ENCODE data around the gene TTLL4. TPM values are rescaled to one million over a fixed set of nuclear protein-coding genes. Genes with fewer than 3 reads are reported as not detected.

Gene TTLL4
- total and polyA plus RNA-seq, 2 of the 8 experiments (the other 6 are each of a cell fraction or from before 2014, with no cell fraction given), result 71.1 to 105 TPM

- no peak overlapping the region for H3K4ac ChIP-seq (replicated peaks; ENCODE audit: insufficient read length, low read depth, low read length)
- TF ChIP-seq POU5F1 (IDR thresholded peaks at IDR 0.05; ENCODE audit: low read depth, low read length) (no peak), SP2 (IDR thresholded peaks at IDR 0.05; ENCODE audit: low read length) (no peak), SUZ12 (IDR thresholded peaks at IDR 0.05; ENCODE audit: low read length) (no peak), POLR2A (IDR thresholded peaks at IDR 0.05; ENCODE audit: control extremely low read depth in 1 of 2, low read depth in 2 of 2, low read length in 2 of 2) (0 out of 3 replicates have a peak, but pooled peaks of 1 of the 2 experiments have one; percentile 7), CEBPB (IDR thresholded peaks at IDR 0.05; ENCODE audit: low read depth, low read length) (no peak), ZNF274 (IDR thresholded peaks at IDR 0.05; ENCODE audit: borderline replicate concordance, extremely low read depth, low read length) (no peak)
- H2AFZ ChIP-seq (ENCODE audit: low read length), result peak overlapping the region; percentile 73; the same call in 1 of the 2 replicates
Measured at GRCh38 chr2:218671097-218671653, 39.5 kb upstream of the TTLL4 start.

More at GRCh38 chr2:218671097-218671653, 39.5 kb upstream of the TTLL4 start:
- POLR2A ChIA-PET (ENCODE audit: partially characterized antibody), result interaction anchor here (1.3 to 6.4 kb wide), 7 partner anchors 10 to 94 kb away, joined by 4 to 95 read pairs (median 7); partner anchors contain the start of genes BCS1L, TTLL4 and ZNF142
- H4K8ac ChIP-seq (ENCODE audit: extremely low read depth, insufficient read depth, low read length), result peak overlapping the region; percentile 80; the same call in 1 of the 2 replicates
- peak overlapping the region; percentile 72 to 96 (median 88) for H3K9ac ChIP-seq (replicated peaks in 1 of 4; ENCODE audit: extremely low read depth in 1 of 4, low read depth in 3 of 4, low read length in 3 of 4)
- H3K23ac ChIP-seq (ENCODE audit: insufficient read length), result no peak overlapping the region
- no peak overlapping the region for H3K56ac ChIP-seq (replicated peaks; ENCODE audit: insufficient read length, low read depth, low read length)
- 49% methylated on average over 12 of the region's 12 CpGs; no CpG with 5 or more reads in 1 of the 2 experiments for WGBS, 2 experiments (ENCODE audit: extremely low coverage in 1 of 2, insufficient coverage in 1 of 2, insufficient read length in 1 of 2, insufficient replicate concordance in 2 of 2, low coverage in 1 of 2, low lambda C conversion rate in 2 of 2, missing lambda C conversion rate in 1 of 2)
- no peak for FAIRE-seq
- CTCF ChIA-PET (ENCODE audit: partially characterized antibody), result interaction anchor here (0.7 to 6.1 kb wide), 7 partner anchors 11 to 177 kb away, joined by 3 to 45 read pairs (median 7); partner anchors contain the start of genes BCS1L and ZNF142
- no peak overlapping the region for H2BK15ac ChIP-seq (ENCODE audit: low read length)
- no peaks in the 10 kb centered on the region for H4K20me1 ChIP-seq (replicated peaks in 1 of 2; ENCODE audit: control insufficient read depth in 1 of 2, insufficient read depth in 2 of 2, low read length in 2 of 2)
- peak overlapping the region; percentile 86 for H3K27ac ChIP-seq (ENCODE audit: low read depth, low read length)
- H3K27me3 ChIP-seq (replicated peaks in 1 of 4; ENCODE audit: control insufficient read depth in 3 of 4, extremely low read depth in 1 of 4, insufficient read depth in 3 of 4, low read length in 3 of 4), result no peaks in the 10 kb centered on the region
- no peak overlapping the region for H2AK5ac ChIP-seq (ENCODE audit: low read depth, low read length)
- peak overlapping the region; percentile 95 to 96 for H3K4me2 ChIP-seq (ENCODE audit: insufficient read depth in 1 of 2, low read depth in 2 of 2, low read length in 2 of 2)
- no peak overlapping the region; the same call in 1 of the 2 replicates for H2BK12ac ChIP-seq (ENCODE audit: low read depth, low read length)
- H3K23me2 ChIP-seq (ENCODE audit: low read depth, low read length), result peaks cover 9% of the 10 kb centered on the region
- peaks cover 0 to 17% of the 10 kb centered on the region in 2 experiments; a peak in 2 of 4 replicates for H3K79me2 ChIP-seq (ENCODE audit: control insufficient read depth in 1 of 2, insufficient read depth in 2 of 2, low read length in 2 of 2)
- no peak overlapping the region for H2BK120ac ChIP-seq (replicated peaks; ENCODE audit: low read depth, low read length)
- peak overlapping the region; percentile 76; the same call in 1 of the 2 replicates for H2BK5ac ChIP-seq (ENCODE audit: low read depth, low read length)
- no peak overlapping the region for H3K18ac ChIP-seq (ENCODE audit: extremely low read depth, low read length)
- DNase-seq (ENCODE audit: low read depth in 1 of 2, low spot score in 2 of 2), result no peak
- H3K9me3 ChIP-seq (ENCODE audit: insufficient read depth in 2 of 2, low read depth in 1 of 2, low read length in 1 of 2), result no peaks in the 10 kb centered on the region
- H3K14ac ChIP-seq (ENCODE audit: insufficient read length), result no peak overlapping the region
- no peak overlapping the region for H4K91ac ChIP-seq (replicated peaks; ENCODE audit: insufficient read length, low read length)
- peaks cover 0 to 4% (median 1%) of the 10 kb centered on the region in 4 experiments; a peak in 3 of 7 replicates for H3K4me1 ChIP-seq (replicated peaks in 1 of 4; ENCODE audit: control insufficient read depth in 3 of 4, insufficient read depth in 4 of 4, low read length in 3 of 4)
- no peak overlapping the region for H4K5ac ChIP-seq (ENCODE audit: insufficient read length, low read depth, low read length)
- H2BK20ac ChIP-seq (ENCODE audit: low read length), result no peak overlapping the region
- peaks cover 2% of the 10 kb centered on the region; the same call in 1 of the 2 replicates for H3K79me1 ChIP-seq (ENCODE audit: low read depth, low read length)
- peak overlapping the region; percentile 96 to 99 (median 96) for H3K4me3 ChIP-seq (ENCODE audit: extremely low read depth in 1 of 4, insufficient read depth in 2 of 4, low read depth in 3 of 4, low read length in 4 of 4)
- H3K36me3 ChIP-seq (ENCODE audit: control insufficient read depth in 2 of 4, insufficient read depth in 4 of 4, low read length in 3 of 4), result peaks cover 10 to 25% (median 14%) of the 10 kb centered on the region in 4 experiments

Measured in H1 (cell line).